GM18870 (cell line): ENCODE data around the gene TUBA3C.
"Not testable (repeated sequence)": the region's sequence is repeated elsewhere in the genome, so short reads cannot be mapped to it uniquely, and the experiment has no call there.

ENCODE experiments used
- ATAC-seq: cut with Tn5 transposase; IDR thresholded peaks from one replicate; pipeline ENCODE4 v1.9.1; 2021; ENCODE audit warnings: moderate library complexity; ENCODE audit not compliant: unreplicated experiment

TUBA3C gene

DNA sequence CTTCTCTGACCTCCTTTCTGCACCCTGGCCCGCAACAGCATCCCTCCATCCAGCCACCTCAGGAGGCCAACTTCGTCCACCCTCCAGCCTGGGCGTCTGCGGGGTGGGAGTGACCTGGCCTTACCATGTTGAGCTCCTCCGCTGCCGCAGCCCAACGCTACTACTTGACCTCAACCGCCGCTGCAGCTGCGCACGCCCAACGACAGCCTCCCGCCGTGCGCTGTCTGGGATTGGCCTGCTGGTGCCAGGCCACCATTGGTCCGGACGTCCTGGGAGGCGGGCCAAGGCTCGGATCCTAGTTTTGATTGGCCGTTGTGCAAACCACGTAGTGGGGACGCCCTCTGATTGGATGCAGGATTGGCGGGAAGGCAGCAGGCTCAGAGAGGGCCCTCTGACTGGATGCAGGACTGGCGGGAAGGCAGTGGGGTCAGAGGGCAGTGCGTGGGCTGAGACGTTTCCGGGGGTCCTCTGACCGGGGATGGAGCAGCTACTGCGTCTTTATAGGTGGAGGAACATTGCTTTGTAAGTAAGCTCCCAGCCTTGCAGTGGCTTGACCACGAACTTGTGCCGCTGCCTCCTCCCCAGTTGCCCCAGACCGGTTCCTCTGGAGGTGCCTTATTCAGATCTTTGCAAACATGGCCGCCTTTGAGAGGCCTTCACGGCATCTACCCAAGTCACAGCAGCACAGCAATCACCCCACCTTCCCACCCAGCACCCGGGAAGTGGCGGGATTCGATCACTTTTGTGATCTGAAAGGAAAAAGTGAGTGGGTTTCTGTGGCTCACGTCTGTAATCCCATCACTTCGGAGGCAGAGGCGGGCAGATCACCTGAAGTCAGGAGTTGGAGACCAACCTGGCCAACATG is at the start of gene TUBA3C:
Gene TUBA3C (minus strand): TSS at position 204 of the 865 bp plus-strand sequence. CDS start 77 bp downstream, at position 127.
- ATAC-seq = no peak

GRCh38 chr13:19207413-19207812 is 25.8 kb upstream of the TUBA3C start:
- ATAC-seq = not testable (repeated sequence)

DNA sequence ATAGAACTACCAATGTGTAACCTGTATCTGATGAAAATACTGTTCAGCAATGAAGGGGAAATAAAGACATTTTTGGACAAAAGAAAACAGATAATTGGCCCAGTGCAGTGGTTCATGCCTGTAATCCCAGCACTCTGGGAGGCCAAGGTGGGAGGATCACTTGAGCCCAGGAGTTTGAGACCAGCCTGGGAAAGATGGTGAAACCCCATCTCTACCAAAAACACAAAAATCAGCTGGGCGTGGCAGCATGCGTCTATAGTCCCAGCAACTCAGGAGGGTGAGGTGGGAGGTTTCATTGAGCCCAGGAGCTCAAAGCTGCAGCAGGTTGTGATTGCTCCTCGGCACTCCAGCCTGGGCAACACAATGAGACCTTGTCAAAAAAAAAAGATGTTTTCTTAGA is 11.0 kb upstream of the TUBA3C start:
- ATAC-seq = not testable (repeated sequence)

GRCh38 chr13:19189911-19190310 is 8.3 kb upstream of the TUBA3C start:
- ATAC-seq = not testable (repeated sequence)

DNA sequence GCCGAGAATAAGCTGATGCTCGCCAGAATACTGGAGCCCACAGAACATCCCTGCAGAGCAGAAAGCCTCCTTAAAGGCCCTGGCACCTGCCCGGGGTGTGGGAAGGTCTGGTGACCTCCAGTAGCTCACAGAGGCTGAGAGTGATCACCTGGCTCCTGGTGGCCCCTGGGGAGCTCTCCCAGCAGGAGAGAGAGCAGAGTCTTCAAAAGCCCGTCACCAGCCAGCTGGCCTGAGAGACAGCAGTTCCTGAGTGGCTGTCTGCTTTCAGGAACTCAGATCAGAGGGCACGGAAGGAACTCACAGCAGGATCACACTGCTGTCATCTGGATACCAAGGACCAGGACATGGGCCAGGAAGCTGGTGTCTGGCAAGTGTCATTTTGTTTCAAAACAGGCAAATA is 7.7 kb upstream of the TUBA3C start:
- ATAC-seq = not testable (repeated sequence)

DNA sequence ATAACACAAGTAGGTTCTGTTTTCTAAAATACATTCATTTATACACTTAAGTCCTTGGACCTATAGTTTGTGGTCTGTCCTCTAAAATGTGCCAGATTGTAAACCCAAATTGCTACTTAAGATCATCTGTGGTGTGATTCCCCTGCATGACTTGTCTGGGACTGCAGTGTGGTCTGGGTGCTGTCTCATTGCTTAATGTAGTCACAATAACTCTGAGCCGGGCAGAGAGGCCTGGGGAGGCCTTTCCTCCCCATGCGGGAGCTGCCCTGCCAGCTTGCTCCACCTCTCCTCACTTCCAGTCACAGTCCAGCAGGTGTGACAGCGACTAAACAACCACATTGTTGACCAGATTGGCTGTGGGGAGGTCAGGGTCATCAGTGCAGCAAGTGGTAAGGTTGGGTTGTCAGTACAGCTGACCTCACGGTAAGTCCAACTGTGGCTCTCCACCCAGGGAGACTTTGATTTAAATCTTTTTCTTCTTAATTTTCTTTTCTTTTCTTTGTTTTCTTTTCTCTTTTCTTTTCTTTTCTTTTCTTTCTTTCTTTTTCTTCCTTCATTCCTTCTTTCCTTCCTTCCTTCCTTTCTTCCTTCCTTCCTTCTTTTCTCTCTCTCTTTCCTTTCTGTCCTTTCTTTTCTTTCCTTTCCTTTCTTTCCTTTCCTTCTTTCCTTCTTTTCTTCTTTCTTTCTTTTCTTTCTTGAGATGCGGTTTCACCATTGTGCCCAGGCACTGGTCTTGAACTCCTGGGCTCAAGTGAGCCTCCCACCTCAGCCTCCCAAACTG is 4.4 kb upstream of the TUBA3C start:
- no peak for ATAC-seq

DNA sequence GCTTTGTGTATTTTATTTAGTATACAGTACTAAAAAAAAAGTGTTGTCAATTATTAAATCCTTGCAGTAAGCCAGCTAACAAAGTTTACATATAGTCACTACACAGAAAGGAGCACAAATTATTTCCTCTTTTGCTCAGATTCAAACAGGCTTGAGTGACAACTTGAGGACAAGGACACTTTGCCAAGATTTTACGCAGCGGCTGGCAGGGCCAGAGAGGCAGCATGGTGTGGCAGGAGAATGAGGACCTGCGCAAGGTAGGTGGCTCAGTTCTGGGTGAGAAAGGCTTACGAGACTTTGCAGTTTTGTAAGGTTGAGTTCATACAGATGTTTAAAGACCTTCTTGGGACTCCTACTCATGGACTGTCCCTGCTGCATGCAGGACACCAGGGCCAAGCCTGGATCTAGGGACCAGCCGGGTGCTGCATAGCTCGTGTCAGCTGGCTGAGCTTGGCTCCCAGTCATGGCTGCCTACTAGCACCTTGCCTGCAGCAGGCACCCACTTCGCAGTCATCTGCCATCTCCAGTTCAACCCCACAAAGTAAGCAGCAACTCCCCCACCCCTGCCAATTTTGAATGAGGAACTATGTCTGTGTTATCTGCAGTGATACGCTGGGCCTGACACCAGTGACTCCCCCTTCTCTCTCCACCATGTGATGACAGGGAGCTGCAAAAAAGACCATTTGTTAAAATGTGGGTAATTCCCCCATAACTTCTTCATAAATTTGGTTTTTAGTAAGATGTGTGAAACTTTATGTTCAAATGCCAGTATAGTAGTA is 3.7 kb upstream of the TUBA3C start:
- no peak for ATAC-seq

GRCh38 chr13:19184176-19184575 is 2.6 kb upstream of the TUBA3C start:
- ATAC-seq = no peak

- ATAC-seq = no peak
Observed at GRCh38 chr13:19183676-19184075, 2.1 kb upstream of the TUBA3C start.

DNA sequence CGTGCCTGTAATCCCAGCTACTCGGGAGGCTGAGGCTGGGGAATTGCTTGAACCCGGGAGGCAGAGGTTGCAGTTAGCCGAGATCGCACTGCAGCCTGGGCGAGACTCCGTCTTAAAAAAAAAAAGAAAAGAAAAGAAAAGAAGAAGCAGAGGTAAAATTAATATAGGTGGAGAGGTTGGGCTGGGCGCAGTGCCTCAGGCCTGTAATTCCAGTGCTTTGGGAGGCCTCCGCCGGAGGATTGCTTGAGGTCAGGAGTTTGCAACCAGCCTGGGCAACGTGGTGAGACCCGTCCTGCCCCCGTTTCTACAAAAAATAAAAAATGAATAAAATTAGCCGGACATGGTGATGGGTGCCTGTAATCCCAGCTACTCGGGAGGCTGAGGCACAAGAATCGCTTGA is 912 bp upstream of the TUBA3C start:
- no peak for ATAC-seq

DNA sequence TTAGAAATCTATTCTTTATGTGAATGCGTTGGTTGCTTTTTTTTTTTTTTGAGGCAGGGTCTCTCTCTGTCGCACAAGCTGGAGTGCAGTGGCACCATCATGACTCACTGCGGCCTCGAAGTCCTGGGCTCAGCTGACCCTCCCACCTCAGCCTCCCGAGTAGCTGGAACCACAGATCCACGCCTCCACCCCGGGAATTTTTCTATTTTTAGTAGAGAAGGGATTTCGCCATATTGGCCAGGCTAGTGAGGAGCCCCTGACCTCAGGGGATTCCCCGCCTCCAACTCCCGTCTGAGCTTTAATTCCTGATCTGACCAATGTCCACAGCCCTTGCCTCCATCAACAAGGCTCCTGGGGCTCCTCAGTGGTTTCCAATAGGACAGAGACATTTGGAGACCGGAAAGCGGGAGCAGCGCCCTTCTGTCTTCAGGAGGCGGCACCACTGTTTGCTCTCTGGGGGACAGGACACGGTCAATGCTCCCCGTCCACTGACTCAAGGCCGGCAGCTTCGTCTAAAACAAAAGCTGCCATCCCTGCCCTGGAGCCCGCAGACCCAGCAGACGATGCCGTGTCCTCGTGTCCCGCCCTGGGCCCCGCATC is 503 bp downstream of the TUBA3C start:
- no peak for ATAC-seq

GRCh38 chr13:19179916-19180315 is 1.7 kb downstream of the TUBA3C start:
- no peak for ATAC-seq

DNA sequence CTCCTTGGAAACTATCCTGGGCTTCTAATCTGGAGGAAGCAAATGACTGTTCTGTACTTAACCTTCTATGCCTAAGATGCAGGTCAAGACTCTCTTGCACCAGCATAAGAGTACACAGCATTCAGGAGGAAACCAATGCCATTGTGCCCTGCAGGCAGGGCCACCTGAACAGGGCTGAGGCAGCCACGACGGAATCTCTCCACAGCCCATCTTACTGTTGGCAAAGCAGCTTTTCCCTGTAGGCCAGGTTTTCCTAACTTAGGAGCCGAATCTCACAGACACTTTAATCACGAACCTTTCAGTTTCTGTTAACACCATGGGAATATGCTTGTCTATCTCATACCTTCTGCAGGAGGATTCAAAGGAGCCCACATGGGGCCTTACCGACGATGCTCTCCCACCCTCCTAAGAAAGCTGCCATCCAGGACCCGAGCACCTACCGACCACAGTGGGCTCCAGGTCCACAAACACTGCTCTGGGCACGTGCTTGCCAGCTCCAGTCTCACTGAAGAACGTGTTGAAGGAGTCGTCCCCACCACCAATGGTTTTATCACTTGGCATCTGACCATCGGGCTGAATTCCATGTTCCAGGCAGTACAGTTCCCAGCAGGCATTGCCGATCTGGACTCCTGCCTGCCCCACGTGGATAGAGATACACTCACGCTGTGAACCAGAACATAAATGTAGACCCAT is 2.6 kb downstream of the TUBA3C start:
- no peak for ATAC-seq

DNA sequence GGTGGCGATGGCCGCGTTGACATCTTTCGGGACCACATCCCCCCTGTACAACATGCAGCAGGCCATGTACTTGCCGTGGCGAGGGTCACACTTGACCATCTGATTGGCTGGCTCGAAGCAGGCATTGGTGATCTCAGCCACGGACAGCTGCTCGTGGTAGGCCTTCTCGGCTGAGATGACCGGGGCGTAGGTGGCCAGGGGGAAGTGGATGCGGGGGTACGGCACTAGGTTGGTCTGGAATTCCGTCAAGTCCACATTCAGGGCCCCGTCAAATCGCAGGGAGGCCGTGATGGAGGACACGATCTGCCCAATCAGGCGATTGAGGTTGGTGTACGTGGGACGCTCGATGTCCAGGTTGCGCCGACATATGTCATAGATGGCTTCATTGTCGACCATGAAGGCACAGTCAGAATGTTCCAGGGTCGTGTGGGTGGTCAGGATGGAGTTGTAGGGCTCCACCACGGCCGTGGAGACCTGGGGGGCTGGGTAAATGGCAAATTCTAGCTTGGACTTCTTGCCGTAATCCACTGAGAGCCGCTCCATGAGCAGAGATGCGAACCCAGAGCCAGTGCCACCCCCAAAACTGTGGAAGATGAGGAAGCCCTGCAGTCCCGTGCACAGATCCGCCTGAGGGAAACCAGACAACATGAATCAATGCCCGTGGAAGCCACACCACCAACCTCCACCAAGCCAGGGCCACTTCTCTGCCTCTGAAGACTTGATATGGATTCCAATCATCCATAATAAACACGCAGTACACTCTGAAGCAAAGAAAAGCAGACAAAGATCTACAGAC is 4.4 kb downstream of the TUBA3C start:
- not testable (repeated sequence) for ATAC-seq

- ATAC-seq = no peak
Observed at GRCh38 chr13:19173752-19174151, 7.9 kb downstream of the TUBA3C start.

DNA sequence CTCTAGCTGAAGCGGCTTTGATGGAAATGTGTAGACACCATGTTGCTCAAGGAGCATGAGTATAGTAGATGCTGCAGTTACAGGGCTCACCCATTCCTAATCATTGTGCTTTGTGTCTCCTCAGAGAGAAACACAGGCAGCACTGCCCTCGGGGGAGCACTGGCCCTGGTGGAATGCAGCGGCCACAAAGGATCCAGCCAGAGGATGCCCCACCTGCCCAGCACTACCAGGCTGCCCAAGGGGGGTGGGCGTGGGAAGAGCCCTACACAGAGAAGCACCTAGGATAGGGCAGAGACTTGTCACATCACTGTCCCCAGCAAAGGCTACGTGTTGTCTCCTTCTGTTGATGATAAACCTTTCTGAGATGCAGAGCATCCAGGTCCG is 9.0 kb downstream of the TUBA3C start:
- no peak for ATAC-seq

DNA sequence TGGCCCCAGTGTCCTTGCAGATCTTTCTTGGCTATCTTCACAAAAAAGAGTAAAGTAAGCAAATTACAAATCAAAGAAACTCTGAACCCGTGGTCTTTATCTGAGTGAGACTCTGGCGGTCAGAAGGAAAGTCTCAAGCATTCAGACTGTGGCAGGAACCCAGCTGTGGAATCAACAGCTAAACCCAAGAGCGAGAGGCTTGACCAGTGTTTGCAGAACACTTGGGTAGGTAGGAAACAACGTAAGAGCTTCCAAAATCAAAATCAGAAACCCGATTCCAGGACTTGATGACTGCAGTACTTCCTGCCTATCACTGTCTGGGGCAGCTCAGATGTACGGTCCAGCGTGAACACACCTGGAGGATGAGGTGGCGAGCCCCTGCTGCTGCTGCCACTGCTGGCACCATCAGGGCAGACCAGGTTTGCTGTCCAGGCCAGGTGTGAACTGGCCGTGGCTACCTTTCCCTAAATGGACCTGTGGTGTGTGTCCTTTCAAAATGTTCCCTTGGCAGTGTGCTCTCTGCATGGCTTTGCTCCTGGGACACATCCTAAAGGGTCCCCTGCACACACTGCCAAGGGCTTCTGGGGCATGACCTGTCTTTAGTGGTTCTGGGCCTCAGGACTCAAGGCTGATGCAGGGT is 9.5 kb downstream of the TUBA3C start:
- no peak for ATAC-seq

- no peak for ATAC-seq
Observed at GRCh38 chr13:19171563-19171962, 10.1 kb downstream of the TUBA3C start.

GRCh38 chr13:19169991-19170390 is 11.6 kb downstream of the TUBA3C start:
- no peak for ATAC-seq
